ENCODE measurements around the gene LMAN1L. TPM values are rescaled to one million over a fixed set of nuclear protein-coding genes. Genes with fewer than 3 reads are reported as not detected.

LMAN1L gene
- total and polyA plus RNA-seq, 4 donors, result 0.11 to 0.31 TPM; not detected in 2

DNA sequence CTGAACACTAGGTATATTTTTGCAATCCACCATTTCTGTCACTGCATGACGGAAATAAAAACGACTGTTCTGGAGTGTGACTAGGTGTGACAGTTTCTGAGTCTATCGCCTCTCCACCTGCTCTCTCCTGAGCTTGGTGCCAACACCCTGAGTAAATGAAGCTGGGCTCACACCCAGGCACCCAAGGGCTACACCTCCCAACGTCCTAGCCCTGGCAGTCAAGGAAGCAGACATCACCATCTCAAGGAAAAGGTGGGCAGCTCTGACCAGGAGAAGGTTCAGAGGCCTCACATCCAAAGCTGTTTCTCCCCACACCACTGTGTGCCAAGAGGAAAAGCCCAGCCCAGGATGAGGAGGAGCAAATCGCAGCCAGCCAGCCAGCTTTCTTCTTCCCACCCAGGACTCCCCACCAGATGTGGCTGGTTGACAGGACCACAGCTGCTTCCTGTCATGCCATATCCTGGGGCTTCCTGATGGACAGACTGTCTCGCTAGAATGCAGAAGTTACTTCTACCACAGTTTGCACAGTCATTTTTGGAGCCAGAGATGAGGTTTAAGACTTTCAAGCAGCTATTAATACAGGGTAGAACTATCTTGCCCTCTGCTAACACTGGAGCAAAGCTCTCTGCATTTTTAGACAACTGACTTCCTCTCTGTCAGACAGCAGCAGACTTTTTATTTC, 57.2 kb downstream of the LMAN1L start:
- Histone ChIP-seq H3K27me3 (ENCODE audit: control insufficient read depth in 3 of 3, insufficient read depth in 3 of 3, low read length in 2 of 3) (no peaks in the 10 kb centered on the region), H3K27ac (ENCODE audit: low read depth in 1 of 2, low read length in 1 of 2) (peak overlapping the region; percentile 71 to 79), H3K4me1 (ENCODE audit: control insufficient read depth in 5 of 5, insufficient read depth in 5 of 5, low read length in 5 of 5) (peaks cover 7 to 34% (median 21%) of the 10 kb centered on the region in 5 donors), H3K36me3 (ENCODE audit: control insufficient read depth in 4 of 4, insufficient read depth in 4 of 4, low read length in 4 of 4) (no peaks in the 10 kb centered on the region), H3K9me3 (ENCODE audit: control insufficient read depth in 4 of 4, insufficient read depth in 3 of 4, low read length in 3 of 4) (no peaks in the 10 kb centered on the region), H3K9ac (ENCODE audit: insufficient read depth in 1 of 2, low read length in 2 of 2) (no peak overlapping the region), H3K4me3 (no peak overlapping the region)
- ATAC-seq (ENCODE audit: insufficient read depth, low FRiP score), result peak; percentile 15
- DNase-seq, result peak; percentile 79 to 86 (median 80)
- 11 to 26% methylated on average over 6 of the region's 6 CpGs for WGBS, 2 donors
- TF ChIP-seq, protein P1, sequence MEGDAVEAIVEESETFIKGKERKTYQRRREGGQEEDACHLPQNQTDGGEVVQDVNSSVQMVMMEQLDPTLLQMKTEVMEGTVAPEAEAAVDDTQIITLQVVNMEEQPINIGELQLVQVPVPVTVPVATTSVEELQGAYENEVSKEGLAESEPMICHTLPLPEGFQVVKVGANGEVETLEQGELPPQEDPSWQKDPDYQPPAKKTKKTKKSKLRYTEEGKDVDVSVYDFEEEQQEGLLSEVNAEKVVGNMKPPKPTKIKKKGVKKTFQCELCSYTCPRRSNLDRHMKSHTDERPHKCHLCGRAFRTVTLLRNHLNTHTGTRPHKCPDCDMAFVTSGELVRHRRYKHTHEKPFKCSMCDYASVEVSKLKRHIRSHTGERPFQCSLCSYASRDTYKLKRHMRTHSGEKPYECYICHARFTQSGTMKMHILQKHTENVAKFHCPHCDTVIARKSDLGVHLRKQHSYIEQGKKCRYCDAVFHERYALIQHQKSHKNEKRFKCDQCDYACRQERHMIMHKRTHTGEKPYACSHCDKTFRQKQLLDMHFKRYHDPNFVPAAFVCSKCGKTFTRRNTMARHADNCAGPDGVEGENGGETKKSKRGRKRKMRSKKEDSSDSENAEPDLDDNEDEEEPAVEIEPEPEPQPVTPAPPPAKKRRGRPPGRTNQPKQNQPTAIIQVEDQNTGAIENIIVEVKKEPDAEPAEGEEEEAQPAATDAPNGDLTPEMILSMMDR (IDR thresholded peaks at IDR 0.05; ENCODE audit: control extremely low read depth, extremely low read depth), result no peak

- TF ChIP-seq, protein P1 (IDR thresholded peaks at IDR 0.05; ENCODE audit: control extremely low read depth, extremely low read depth), result no peak
- Histone ChIP-seq H3K4me1 (ENCODE audit: control insufficient read depth in 5 of 5, insufficient read depth in 5 of 5, low read length in 5 of 5) (peaks cover 7 to 34% (median 18%) of the 10 kb centered on the region in 5 donors), H3K9ac (ENCODE audit: insufficient read depth in 1 of 2, low read length in 2 of 2) (peak overlapping the region in 1 of 2 donors; percentile 17), H3K36me3 (ENCODE audit: control insufficient read depth in 4 of 4, insufficient read depth in 4 of 4, low read length in 4 of 4) (no peaks in the 10 kb centered on the region), H3K27me3 (ENCODE audit: control insufficient read depth in 3 of 3, insufficient read depth in 3 of 3, low read length in 2 of 3) (no peaks in the 10 kb centered on the region), H3K27ac (ENCODE audit: low read depth in 1 of 2, low read length in 1 of 2) (peak overlapping the region; percentile 71 to 81), H3K9me3 (ENCODE audit: control insufficient read depth in 4 of 4, insufficient read depth in 3 of 4, low read length in 3 of 4) (no peaks in the 10 kb centered on the region), H3K4me3 (no peak overlapping the region)
- 12% methylated on average over 6 of the region's 6 CpGs for WGBS, 2 donors
- ATAC-seq (ENCODE audit: insufficient read depth, low FRiP score) (no peak), DNase-seq (no peak)
Measured at GRCh38 chr15:74870436-74871215, 58.0 kb downstream of the LMAN1L start.

- Histone ChIP-seq H3K27ac (ENCODE audit: low read depth in 1 of 2, low read length in 1 of 2) (peak overlapping the region; percentile 96 to 99), H3K9me3 (ENCODE audit: control insufficient read depth in 4 of 4, insufficient read depth in 3 of 4, low read length in 3 of 4) (no peaks in the 10 kb centered on the region), H3K36me3 (ENCODE audit: control insufficient read depth in 4 of 4, insufficient read depth in 4 of 4, low read length in 4 of 4) (no peaks in the 10 kb centered on the region), H3K4me3 (peak overlapping the region; percentile 89), H3K27me3 (ENCODE audit: control insufficient read depth in 3 of 3, insufficient read depth in 3 of 3, low read length in 2 of 3) (no peaks in the 10 kb centered on the region), H3K9ac (ENCODE audit: insufficient read depth in 1 of 2, low read length in 2 of 2) (peak overlapping the region; percentile 40 to 56), H3K4me1 (ENCODE audit: control insufficient read depth in 5 of 5, insufficient read depth in 5 of 5, low read length in 5 of 5) (peaks cover 7 to 27% (median 18%) of the 10 kb centered on the region in 5 donors)
- 0 to 1% methylated on average over 11 of the region's 11 CpGs for WGBS, 2 donors
- TF ChIP-seq, protein P1 (IDR thresholded peaks at IDR 0.05; ENCODE audit: control extremely low read depth, extremely low read depth), result no peak
- ATAC-seq (ENCODE audit: insufficient read depth, low FRiP score) (no peak), DNase-seq (no peak)
Measured at GRCh38 chr15:74872702-74873035, 60.0 kb downstream of the LMAN1L start.

All from lung (tissue), 12 donors.